Calu3 (cell line): Measurements from ENCODE around the gene PCARE. TPM values are rescaled to one million over a fixed set of nuclear protein-coding genes. Genes with fewer than 3 reads are reported as not detected.

Experiments used
- BruUV-seq: library from RNA; stranded (reverse); fragments of 400-500 nt; replicated peaks from 2 replicates; lab custom pipeline; 2021; lab: Mats Ljungman, UMichigan
- CTCF ChIA-PET: fragments of 300-600 bp; sonication (Branson Sonifier 250); formaldehyde crosslinking; loops from one replicate; lab custom pipeline; 2022; ENCODE audit warnings: antibody characterized with exemption; lab: Charles Lee
- DNase-seq: peaks from one replicate; pipeline ENCODE4 v3.0.0; 2022
- H3K27ac Mint-ChIP-seq: one replicate; pipeline ENCODE4 v1.8.0; 2022; ENCODE audit warnings: mixed read lengths; ENCODE audit not compliant: unreplicated experiment
- H3K27me3 Mint-ChIP-seq: one replicate; pipeline ENCODE4 v1.8.0; 2022; ENCODE audit warnings: mixed read lengths; ENCODE audit not compliant: unreplicated experiment
- H3K36me3 Mint-ChIP-seq: one replicate; pipeline ENCODE4 v1.8.0; 2022; ENCODE audit warnings: mild to moderate bottlenecking, moderate library complexity, mixed read lengths; ENCODE audit not compliant: insufficient read depth, unreplicated experiment
- H3K4me1 Mint-ChIP-seq: one replicate; pipeline ENCODE4 v1.8.0; 2022; ENCODE audit warnings: mild to moderate bottlenecking, low read depth, mixed read lengths; ENCODE audit not compliant: unreplicated experiment
- H3K4me3 Mint-ChIP-seq: one replicate; pipeline ENCODE4 v1.8.0; 2022; ENCODE audit warnings: mild to moderate bottlenecking, low read depth, moderate library complexity, mixed read lengths; ENCODE audit not compliant: unreplicated experiment
- H3K9me3 Mint-ChIP-seq: one replicate; pipeline ENCODE4 v1.8.0; 2022; ENCODE audit warnings: low read depth, mixed read lengths; ENCODE audit not compliant: unreplicated experiment
- intact Hi-C: fragments of 100-400 bp; cut with micrococcal nuclease; formaldehyde crosslinking; loops from one replicate; pipeline ENCODE4 v1.10.0; 2022; ENCODE audit not compliant: unreplicated experiment
- total RNA-seq: library from RNA; stranded (reverse); gene quantifications from 2 replicates; pipeline ENCODE4 v1.2.3, GENCODE V29; 2022
- TF ChIP-seq, protein P1 (sequence below): fragments of 200-600 bp; IDR thresholded peaks from one replicate; pipeline ENCODE4 v1.8.0; 2022; ENCODE audit warnings: antibody characterized with exemption; ENCODE audit not compliant: unreplicated experiment

Gene PCARE
- total RNA-seq, 1 experiment from 2014 or later, result not detected

DNA sequence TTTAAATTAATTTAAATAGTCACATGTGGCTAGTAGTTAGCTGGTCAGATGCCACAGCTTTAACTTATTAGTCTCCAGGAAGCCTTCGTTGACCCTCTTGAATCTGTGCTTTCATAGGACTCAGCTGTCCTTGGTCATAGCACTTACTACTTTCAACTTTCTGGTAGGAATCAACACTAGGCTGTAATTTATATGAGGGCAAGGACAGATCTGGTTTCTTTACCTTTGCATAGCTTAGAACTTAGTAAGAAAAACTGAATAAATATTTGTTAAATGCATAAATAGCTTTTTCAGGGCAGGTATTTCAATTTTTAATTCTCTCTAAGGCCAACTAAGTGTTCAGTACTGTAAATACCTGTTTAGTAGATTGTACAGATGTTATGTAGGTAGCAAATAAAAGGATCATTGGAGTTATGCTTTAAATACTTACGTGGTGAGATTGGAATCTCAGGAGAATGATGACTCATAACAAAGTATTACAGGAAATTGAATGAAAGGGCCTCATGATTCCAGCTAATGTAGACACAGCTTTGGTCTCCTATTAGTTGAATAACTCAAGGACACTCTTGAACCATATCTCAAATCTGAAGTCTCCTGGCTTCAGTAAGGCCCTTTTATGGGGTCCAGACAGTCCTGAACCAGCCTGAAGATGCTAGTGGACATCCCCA lies 43.4 kb upstream of the PCARE start:
- TF ChIP-seq, protein P1, sequence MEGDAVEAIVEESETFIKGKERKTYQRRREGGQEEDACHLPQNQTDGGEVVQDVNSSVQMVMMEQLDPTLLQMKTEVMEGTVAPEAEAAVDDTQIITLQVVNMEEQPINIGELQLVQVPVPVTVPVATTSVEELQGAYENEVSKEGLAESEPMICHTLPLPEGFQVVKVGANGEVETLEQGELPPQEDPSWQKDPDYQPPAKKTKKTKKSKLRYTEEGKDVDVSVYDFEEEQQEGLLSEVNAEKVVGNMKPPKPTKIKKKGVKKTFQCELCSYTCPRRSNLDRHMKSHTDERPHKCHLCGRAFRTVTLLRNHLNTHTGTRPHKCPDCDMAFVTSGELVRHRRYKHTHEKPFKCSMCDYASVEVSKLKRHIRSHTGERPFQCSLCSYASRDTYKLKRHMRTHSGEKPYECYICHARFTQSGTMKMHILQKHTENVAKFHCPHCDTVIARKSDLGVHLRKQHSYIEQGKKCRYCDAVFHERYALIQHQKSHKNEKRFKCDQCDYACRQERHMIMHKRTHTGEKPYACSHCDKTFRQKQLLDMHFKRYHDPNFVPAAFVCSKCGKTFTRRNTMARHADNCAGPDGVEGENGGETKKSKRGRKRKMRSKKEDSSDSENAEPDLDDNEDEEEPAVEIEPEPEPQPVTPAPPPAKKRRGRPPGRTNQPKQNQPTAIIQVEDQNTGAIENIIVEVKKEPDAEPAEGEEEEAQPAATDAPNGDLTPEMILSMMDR, result no peak

DNA sequence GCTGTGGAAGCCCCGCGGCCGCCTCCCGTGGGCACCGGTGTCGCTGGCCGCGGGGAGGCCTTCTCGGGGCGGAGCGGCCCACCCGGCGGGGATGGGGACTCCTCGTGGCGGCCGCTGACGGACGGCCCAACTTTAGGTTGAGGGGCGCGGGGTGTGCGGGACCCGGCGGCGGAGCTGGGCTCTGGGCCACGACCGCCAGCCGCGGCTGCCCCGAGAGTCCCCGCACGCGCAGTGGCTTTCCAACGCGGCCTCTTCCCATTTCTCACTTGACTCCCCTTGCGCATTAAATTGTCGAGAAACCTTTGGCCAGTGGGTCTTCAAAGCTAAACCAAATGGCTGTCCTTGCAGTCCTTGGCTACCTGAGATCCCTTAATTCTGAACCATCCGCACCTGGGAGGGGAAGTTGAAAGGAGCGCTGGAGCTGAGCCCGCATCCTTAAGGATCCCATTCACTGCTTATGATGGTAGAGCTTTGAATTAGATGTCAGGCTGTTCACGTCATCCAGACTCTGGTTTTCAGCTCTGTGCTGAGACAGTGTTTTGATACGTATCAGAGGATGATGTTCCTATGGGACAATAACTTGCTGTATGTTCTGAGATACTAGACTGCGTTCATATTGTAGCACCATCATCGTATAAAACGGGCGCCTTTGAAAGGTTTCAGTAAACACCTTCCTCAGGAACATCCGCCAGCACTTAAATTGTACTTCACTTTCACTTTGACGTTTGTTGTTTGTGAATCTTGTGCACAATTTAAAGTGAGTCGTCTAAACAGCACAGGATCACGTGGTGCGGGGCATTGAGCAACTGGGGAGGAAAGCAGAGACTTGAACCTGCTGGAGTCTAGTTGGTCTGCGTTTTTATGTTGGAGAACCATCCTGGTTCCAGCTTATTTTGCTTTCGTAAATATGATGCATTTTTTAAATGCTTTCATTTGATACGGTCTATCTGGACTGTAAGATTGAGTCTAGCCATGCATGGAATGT lies 41.8 kb upstream of the PCARE start:
- peak; percentile 73 for DNase-seq
- intact Hi-C loops, result loop anchor here (10.0 kb wide), 1 partner anchor 161 kb away; no protein-coding TSS in a partner anchor
- TF ChIP-seq, protein P1, result no peak
- no peaks in the 10 kb centered on the region for H3K9me3 Mint-ChIP-seq
- H3K4me3 Mint-ChIP-seq, result peak overlapping the region; percentile 79
- H3K27ac Mint-ChIP-seq, result peak overlapping the region; percentile 97
- peaks cover 65% of the 10 kb centered on the region for H3K4me1 Mint-ChIP-seq
- CTCF ChIA-PET, result interaction anchor here (0.6 to 3.6 kb wide), 3 partner anchors 10 to 78 kb away, joined by 4 to 20 read pairs (median 15); no protein-coding TSS in a partner anchor
- H3K36me3 Mint-ChIP-seq, result peaks cover 81% of the 10 kb centered on the region
- BruUV-seq, result TSS peak; percentile 57
- H3K27me3 Mint-ChIP-seq, result no peaks in the 10 kb centered on the region

More for the DNA sequence above, 43.4 kb upstream of the PCARE start:
- CTCF ChIA-PET, result interaction anchor here (0.7 to 3.6 kb wide), 5 partner anchors 12 to 1434 kb away, joined by 4 to 20 read pairs (median 10); no protein-coding TSS in a partner anchor
- intact Hi-C loops, result loop anchor here (10.0 kb wide), 1 partner anchor 163 kb away; no protein-coding TSS in a partner anchor
- H3K4me3 Mint-ChIP-seq, result peak overlapping the region; percentile 79
- H3K9me3 Mint-ChIP-seq, result no peaks in the 10 kb centered on the region
- peaks cover 48% of the 10 kb centered on the region for H3K4me1 Mint-ChIP-seq
- peak overlapping the region; percentile 97 for H3K27ac Mint-ChIP-seq
- no peak for DNase-seq
- H3K27me3 Mint-ChIP-seq, result no peaks in the 10 kb centered on the region
- BruUV-seq, result TSS peak; percentile 69
- peaks cover 95% of the 10 kb centered on the region for H3K36me3 Mint-ChIP-seq

DNA sequence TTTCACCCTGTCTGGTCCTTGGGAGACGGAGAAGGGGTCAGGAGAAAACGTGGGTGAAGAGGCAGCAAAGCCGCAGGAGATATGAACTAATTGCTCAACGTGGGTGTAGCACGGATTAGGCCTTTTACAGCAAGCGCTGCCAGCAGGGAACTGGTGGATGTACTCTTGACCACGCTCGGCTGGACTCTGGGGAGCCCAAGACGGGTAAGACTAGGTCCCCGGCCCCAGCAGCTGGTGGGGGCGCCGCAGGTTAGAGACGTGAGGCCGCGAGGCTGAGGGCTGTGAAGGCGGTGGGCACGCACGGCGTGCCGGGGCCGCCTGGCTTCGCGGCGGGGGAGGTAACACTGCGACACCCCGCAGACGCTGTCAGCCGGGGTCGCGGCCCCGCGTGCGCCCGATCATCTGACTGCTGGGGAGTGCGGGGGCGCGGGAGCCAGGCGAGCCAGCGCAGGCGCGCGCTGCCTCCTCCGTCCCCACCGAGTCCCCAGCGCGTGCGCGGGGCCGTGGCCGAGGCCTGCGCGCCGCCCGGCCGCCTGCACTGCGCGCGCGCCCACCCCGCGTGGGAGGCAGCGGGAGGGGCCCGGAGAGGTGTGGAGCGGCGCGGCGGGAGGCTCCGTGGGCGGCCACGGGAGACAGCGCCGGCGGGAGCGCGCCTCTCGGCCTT lies 40.8 kb upstream of the PCARE start, which contains the start of gene CLIP4:
CLIP4 (plus strand) TSS at position 470 of the 664 bp plus-strand sequence. CDS start 5,974 bp downstream, outside the sequence.
- intact Hi-C loops, result loop anchor here (5.0 to 10.0 kb wide), 3 partner anchors 58 to 160 kb away; no protein-coding TSS in a partner anchor
- Mint-ChIP-seq H3K36me3 (peaks cover 71% of the 10 kb centered on the region), H3K4me1 (peaks cover 70% of the 10 kb centered on the region), H3K4me3 (peak within 1 kb of the TSS; percentile 94), H3K27ac (peak within 1 kb of the TSS; percentile 100), H3K27me3 (no peaks in the 10 kb centered on the region), H3K9me3 (no peaks in the 10 kb centered on the region)
- BruUV-seq, result no TSS peak
- peak; percentile 50 for DNase-seq
- CTCF ChIA-PET, result no interaction called here
- TF ChIP-seq, protein P1, result no peak

DNA sequence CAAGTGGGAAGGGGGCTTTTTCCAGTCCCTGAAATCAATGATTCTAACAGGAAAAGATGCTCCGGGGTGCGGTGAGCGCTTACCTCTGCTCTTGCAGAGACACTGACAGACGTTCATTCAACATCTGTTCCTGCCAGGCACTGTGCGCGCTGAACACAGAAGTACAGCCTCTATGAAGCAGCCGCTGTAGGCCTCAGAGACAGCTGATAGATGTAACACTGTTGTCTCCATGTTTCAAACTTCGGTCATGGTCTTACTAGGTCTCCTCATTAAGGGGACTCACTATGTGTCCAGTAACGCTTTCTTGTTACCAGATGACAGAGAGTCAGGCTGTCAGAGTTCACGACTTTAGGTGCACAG lies 40.2 kb upstream of the PCARE start:
- Mint-ChIP-seq H3K9me3 (no peaks in the 10 kb centered on the region), H3K27me3 (no peaks in the 10 kb centered on the region), H3K4me3 (peak overlapping the region; percentile 94), H3K27ac (peak overlapping the region; percentile 100), H3K4me1 (peaks cover 70% of the 10 kb centered on the region), H3K36me3 (peaks cover 66% of the 10 kb centered on the region)
- BruUV-seq, result TSS peak; percentile 62
- TF ChIP-seq, protein P1, result no peak
- CTCF ChIA-PET, result interaction anchor here (1.1 kb wide), 1 partner anchor 16 kb away, joined by 3 read pairs; no protein-coding TSS in a partner anchor
- intact Hi-C loops, result loop anchor here (5.0 to 10.0 kb wide), 3 partner anchors 57 to 160 kb away; no protein-coding TSS in a partner anchor
- DNase-seq, result no peak
